NT2/D1 (cell line): ENCODE measurements around the gene BDKRB2.

Experiments used
- SUZ12 ChIP-seq: IDR thresholded peaks from 2 replicates; pipeline ENCODE4 v1.6.1; 2011; ENCODE audit not compliant: insufficient read length, insufficient read depth; ENCODE audit errors: extremely low read depth
- ZNF274 ChIP-seq: IDR thresholded peaks from 2 replicates; pipeline ENCODE4 v1.6.1; 2011; ENCODE audit warnings: mild to moderate bottlenecking, low read depth, low read length

DNA sequence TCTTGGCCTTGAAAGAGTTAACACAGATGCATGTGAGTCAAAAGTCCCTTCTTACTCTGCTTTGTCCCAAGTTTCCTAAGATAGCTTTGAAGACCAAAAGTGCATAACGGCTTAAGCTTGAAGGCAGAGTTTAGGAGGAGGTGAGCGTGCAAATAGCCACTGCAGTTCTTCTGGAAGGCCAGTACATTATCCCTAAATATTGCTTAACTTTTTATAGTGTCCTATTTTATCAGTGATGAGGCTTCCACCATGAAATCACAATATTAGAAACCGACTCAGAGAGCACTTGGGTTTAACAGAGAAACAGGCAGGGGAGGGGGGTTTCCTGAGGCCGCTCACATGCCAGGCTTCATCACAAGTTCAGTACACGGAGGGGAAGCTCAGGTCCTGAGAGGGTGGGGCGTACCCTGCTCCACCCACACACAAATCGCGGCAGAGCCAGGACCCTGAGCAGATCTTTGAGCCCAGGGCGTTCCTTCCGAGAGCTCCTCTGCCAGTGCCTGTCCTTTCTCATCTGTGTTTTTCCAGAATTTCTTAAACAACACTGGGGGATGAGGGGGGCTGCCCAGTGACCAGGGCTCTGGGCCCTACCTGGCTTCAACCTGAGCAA lies 26.8 kb upstream of the BDKRB2 start:
- no peak for TF ChIP-seq SUZ12
- TF ChIP-seq ZNF274, result no peak
